LHCN-M2 (cell line): ENCODE measurements around the gene RBM20. TPM values are rescaled to one million over a fixed set of nuclear protein-coding genes. Genes with fewer than 3 reads are reported as not detected.

ENCODE experiments used
- total RNA-seq: library from RNA; depleted of rRNA; stranded (reverse); fragments of >200 nt; gene quantifications from 2 replicates; pipeline ENCODE4 v1.2.3, GENCODE V29; 2014; rRNA removed

Gene RBM20
- total RNA-seq, 1 experiment from 2014 or later: 0.57 TPM

Other genes with a start within 250 kb of the RBM20 start
- 38.6 and 39.7 TPM in 2 replicates for gene DUSP5, start 146.4 kb upstream of the RBM20 start, total RNA-seq
- gene SMC3, start 76.6 kb upstream of the RBM20 start, total RNA-seq: 34.8 and 44.7 TPM in 2 replicates
- 17.7 and 40.0 TPM in 2 replicates for gene PDCD4, start 227.6 kb downstream of the RBM20 start, total RNA-seq